Lower lobe of right lung (tissue), 2 donors: Measurements from ENCODE around the gene AFDN. TPM values are rescaled to one million over a fixed set of nuclear protein-coding genes. Genes with fewer than 3 reads are reported as not detected.
A peak's percentile ranks its signal among the peaks of the same experiment; 100 is the strongest.

Experiments used
- ATAC-seq, 2 donors: fragments of 200-7000 bp; cut with Tn5 transposase; one replicate each; pipeline ENCODE4 v1.9.1; 2020 to 2022; ENCODE audit warnings: mild to moderate bottlenecking in 2 of 2, moderate library complexity in 2 of 2
- DNase-seq: peaks from one replicate; pipeline ENCODE4 v3.0.0-alpha.2; 2020
- H3K27ac ChIP-seq: fragments of 200-600 bp; one replicate; pipeline ENCODE4 v1.8.0; 2022
- H3K27me3 ChIP-seq: fragments of 200-600 bp; one replicate; pipeline ENCODE4 v1.8.0; 2022; ENCODE audit warnings: low read depth
- H3K36me3 ChIP-seq: fragments of 200-600 bp; one replicate; pipeline ENCODE4 v1.8.0; 2022; ENCODE audit warnings: mild to moderate bottlenecking
- H3K4me1 ChIP-seq: fragments of 200-600 bp; one replicate; pipeline ENCODE4 v1.8.0; 2022
- H3K4me3 ChIP-seq: fragments of 200-600 bp; one replicate; pipeline ENCODE4 v1.8.0; 2022; ENCODE audit warnings: mild to moderate bottlenecking
- H3K9me3 ChIP-seq: fragments of 200-600 bp; one replicate; pipeline ENCODE4 v1.8.0; 2022
- intact Hi-C: fragments of 100-400 bp; cut with DNase I; formaldehyde crosslinking; loops from one replicate; pipeline ENCODE4 v1.11.0; 2022
- total RNA-seq: library from RNA; stranded (reverse); fragmentation: NEBNext Ultra II Directional; extraction: Animal tissue kit (Norgen Biotek cat#: 25700); gene quantifications from one replicate; pipeline ENCODE4 v1.2.1, GENCODE V29; 2021
- TF ChIP-seq, protein P1 (sequence below): fragments of 200-600 bp; IDR thresholded peaks from one replicate; pipeline ENCODE4 v1.8.0; 2022; ENCODE audit warnings: antibody characterized with exemption, mild to moderate bottlenecking
- donor health status: DM: no; HTN: yes; CAD: no; lungs with severe emphysema.

Gene AFDN
- total RNA-seq, 1 donor from 2014 or later = 167 TPM

DNA sequence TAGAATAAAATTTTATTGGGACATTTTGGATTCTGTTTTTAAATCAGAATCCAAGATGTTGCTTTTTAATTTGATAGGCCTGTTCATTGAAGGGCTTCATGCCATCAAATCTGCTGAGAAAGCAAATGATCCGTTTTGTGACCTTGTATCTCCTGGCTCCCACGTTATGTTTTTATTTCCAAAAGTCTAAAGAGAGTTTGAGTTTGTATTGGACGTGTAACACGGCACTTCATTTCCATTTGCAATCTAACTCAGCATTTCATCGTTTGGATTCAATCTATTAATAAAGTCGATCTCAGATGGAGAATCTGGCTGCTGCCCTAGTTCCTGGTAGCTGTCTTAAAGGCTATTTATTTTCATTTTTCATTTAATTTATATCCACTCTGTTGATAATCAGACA, 187.7 kb downstream of the AFDN start:
- Histone ChIP-seq H3K4me3 (no peak overlapping the region), H3K36me3 (no peaks in the 10 kb centered on the region), H3K27me3 (no peaks in the 10 kb centered on the region), H3K27ac (no peak overlapping the region), H3K4me1 (no peaks in the 10 kb centered on the region), H3K9me3 (peaks cover 27% of the 10 kb centered on the region)
- intact Hi-C loops = no loop called here
- TF ChIP-seq, protein P1, sequence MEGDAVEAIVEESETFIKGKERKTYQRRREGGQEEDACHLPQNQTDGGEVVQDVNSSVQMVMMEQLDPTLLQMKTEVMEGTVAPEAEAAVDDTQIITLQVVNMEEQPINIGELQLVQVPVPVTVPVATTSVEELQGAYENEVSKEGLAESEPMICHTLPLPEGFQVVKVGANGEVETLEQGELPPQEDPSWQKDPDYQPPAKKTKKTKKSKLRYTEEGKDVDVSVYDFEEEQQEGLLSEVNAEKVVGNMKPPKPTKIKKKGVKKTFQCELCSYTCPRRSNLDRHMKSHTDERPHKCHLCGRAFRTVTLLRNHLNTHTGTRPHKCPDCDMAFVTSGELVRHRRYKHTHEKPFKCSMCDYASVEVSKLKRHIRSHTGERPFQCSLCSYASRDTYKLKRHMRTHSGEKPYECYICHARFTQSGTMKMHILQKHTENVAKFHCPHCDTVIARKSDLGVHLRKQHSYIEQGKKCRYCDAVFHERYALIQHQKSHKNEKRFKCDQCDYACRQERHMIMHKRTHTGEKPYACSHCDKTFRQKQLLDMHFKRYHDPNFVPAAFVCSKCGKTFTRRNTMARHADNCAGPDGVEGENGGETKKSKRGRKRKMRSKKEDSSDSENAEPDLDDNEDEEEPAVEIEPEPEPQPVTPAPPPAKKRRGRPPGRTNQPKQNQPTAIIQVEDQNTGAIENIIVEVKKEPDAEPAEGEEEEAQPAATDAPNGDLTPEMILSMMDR = no peak
- DNase-seq (no peak), ATAC-seq (no peak)

DNA sequence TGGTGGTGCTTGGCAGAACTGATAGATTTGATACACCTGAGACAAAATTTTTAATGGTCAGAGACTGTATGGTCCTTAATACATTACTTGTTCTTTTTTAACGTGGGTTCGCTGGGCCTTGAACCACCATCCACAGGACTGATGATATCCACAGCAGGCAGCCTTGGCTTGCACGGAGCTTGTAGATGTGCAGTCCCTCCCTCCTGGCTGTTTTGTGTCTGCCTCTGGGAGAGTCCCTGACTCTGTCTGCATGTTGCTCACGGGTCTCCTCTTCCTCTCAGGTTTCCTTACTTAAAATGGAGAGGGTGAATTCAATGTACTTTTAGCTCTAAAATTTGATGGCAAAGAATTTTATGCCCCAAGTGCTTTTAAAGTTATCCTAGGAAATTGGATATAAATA, 188.3 kb downstream of the AFDN start:
- TF ChIP-seq, protein P1 = no peak
- Histone ChIP-seq H3K36me3 (no peaks in the 10 kb centered on the region), H3K4me3 (no peak overlapping the region), H3K4me1 (no peaks in the 10 kb centered on the region), H3K27ac (no peak overlapping the region), H3K9me3 (peaks cover 27% of the 10 kb centered on the region), H3K27me3 (no peaks in the 10 kb centered on the region)
- DNase-seq (peak; percentile 21), ATAC-seq (no peak)
- intact Hi-C loops = no loop called here

GRCh38 chr6:168015482-168016175, 188.9 kb downstream of the AFDN start:
- Histone ChIP-seq H3K9me3 (peaks cover 22% of the 10 kb centered on the region), H3K27me3 (no peaks in the 10 kb centered on the region), H3K4me1 (no peaks in the 10 kb centered on the region), H3K36me3 (no peaks in the 10 kb centered on the region), H3K4me3 (no peak overlapping the region), H3K27ac (no peak overlapping the region)
- no peak for ATAC-seq
- intact Hi-C loops = no loop called here
- peak; percentile 20 for DNase-seq
- TF ChIP-seq, protein P1 = no peak

DNA sequence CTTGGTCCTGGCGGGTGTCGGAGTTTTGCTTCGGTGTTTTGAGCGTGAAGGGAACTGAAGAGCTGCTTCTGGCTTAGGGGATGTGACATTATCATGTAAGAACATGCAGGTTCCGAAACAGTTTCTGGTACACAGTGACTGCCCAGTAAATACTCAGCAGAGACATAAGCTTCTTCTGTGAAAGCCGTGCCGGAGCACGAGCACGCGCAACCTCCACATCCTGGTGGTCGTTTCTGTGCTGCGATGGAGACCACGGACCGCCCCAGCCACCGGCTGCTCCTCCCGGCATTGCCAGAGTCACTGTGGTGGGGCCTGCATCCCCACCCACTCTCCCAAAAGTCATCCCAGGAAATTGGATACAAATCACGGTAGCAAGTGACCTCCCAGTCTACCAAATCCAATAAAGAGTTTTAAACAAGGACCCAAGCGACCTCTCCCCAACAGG, 189.5 kb downstream of the AFDN start:
- no peak overlapping the region for H3K4me3 ChIP-seq

DNA sequence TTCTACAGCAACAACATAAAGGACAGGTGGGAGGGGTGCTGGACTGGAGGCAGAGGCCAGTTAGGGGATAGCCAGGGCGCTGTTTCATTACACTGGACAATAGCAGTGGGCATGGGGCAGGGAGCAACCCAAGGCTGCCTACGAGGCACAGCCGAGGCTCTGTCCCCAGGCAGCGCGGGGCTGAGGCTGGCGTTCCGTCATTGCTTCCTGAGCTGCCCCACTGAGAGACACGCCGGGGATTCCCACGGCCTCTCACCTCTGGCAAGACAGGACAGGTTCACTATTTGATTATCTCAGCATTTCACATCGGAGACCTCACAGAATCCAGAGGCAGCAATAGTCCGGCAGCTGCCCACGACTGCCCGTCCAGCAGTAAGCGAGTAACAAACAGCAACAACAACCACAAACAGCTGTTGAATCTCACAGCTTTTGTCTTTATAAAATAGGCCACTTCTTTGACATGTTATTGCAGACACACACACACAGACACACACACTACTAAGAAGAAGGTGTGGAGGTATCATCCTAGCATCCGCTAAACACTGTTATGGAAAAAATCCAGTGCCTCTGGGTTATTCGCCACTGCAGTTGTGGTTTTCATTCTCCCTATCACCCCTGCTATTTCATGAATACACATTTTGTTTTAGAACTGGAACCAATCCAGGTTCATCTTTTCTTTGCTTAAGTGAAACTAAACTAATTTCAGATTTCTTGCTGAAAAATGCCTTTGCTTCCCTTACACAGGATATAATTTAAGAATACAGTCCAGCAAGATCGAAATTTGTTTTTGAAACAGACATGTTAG, 190.2 kb downstream of the AFDN start:
- Histone ChIP-seq H3K4me1 (no peaks in the 10 kb centered on the region), H3K9me3 (peaks cover 9% of the 10 kb centered on the region), H3K27me3 (no peaks in the 10 kb centered on the region), H3K4me3 (no peak overlapping the region), H3K36me3 (no peaks in the 10 kb centered on the region), H3K27ac (no peak overlapping the region)
- DNase-seq = peak; percentile 22
- peak in 1 of 2 donors; percentile 19 for ATAC-seq
- intact Hi-C loops = no loop called here
- TF ChIP-seq, protein P1 = no peak

More for the DNA sequence above, 189.5 kb downstream of the AFDN start:
- DNase-seq (peak; percentile 26), ATAC-seq (no peak)
- Histone ChIP-seq H3K27ac (no peak overlapping the region), H3K27me3 (no peaks in the 10 kb centered on the region), H3K9me3 (peaks cover 16% of the 10 kb centered on the region), H3K36me3 (no peaks in the 10 kb centered on the region), H3K4me1 (no peaks in the 10 kb centered on the region)
- intact Hi-C loops = no loop called here
- TF ChIP-seq, protein P1 = no peak
